Measurements from ENCODE around the gene SDC4. TPM values are rescaled to one million over a fixed set of nuclear protein-coding genes. Genes with fewer than 3 reads are reported as not detected.

SDC4 gene
- polyA plus RNA-seq, 1 donor (not counting 4 experiments of a cell fraction or from before 2014, with no cell fraction given): 114 TPM

DNA sequence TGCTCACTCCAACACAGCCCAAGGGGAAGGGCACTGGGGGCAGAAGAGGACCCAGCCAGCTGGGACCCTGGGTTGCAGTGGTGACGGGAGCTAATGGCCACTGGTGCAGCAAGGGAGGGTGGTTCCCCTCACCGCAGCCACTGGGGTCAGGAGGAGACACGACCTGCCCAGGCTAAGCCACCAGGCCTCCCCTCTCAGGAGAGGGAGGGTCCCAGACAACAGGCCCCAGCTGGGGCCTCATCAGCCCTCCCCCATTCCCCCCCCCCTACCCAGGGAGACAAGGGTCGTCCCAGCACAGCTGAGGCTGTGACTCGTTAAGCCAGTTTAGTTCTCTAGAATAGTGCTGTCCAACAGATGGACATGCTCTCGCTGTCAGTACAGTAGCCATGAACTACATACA is 22.9 kb downstream of the SDC4 start:
- FAIRE-seq: no peak

DNA sequence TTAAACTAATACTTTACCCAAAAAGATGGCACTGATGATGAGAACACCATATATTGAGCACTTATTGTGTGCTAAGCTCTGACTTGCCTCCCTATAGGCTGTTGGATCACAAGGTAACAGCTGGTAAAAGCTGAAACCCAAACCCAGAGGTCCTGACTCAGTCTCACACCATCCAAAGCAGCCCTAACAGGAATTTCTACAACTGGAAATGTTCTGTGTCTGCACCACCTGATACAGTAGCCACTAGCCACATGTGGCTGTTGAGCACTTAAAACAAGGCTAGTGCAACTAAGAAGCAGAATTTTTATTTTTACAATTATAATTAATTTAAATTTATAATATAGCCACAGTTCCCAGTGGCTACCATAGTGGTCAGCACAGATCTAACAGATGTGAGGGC is 24.5 kb downstream of the SDC4 start:
- no peak overlapping the region for H3K27ac ChIP-seq (ENCODE audit: control insufficient read depth, insufficient read depth, low read length)
- no peaks in the 10 kb centered on the region for H3K9me1 ChIP-seq (ENCODE audit: control insufficient read depth, extremely low read depth, insufficient read depth, low read length)
- H3K27me3 ChIP-seq (ENCODE audit: control insufficient read depth, extremely low read depth, insufficient read depth, low read length): no peaks in the 10 kb centered on the region
- dilution Hi-C loops (cut with MboI; ENCODE audit: extremely low pct_ligation_motif_present, low sequenced_read_pairs): no loop called here
- peaks cover 4% of the 10 kb centered on the region for H3K4me1 ChIP-seq (ENCODE audit: control insufficient read depth, extremely low read depth, insufficient read depth, low read length)
- no peak overlapping the region for H3K4me2 ChIP-seq (ENCODE audit: control insufficient read depth, extremely low read depth, insufficient read depth, low read depth, low read length)
- H3K79me2 ChIP-seq (ENCODE audit: control insufficient read depth, insufficient read depth, low read length): no peaks in the 10 kb centered on the region
- H3K9me3 ChIP-seq (ENCODE audit: control insufficient read depth, low read depth, low read length): no peaks in the 10 kb centered on the region
- H4K20me1 ChIP-seq (ENCODE audit: control insufficient read depth, extremely low read depth, insufficient read depth, low read length): peaks cover 2% of the 10 kb centered on the region
- peaks cover 17 to 22% of the 10 kb centered on the region in 2 experiments for H3K36me3 ChIP-seq (ENCODE audit: control insufficient read depth in 2 of 2, extremely low read depth in 1 of 2, insufficient read depth in 2 of 2, low read length in 2 of 2)
- DNase-seq (ENCODE audit: low read depth, low spot score) (no peak), FAIRE-seq (no peak)
- no peak for TF ChIP-seq EZH2 (IDR thresholded peaks at IDR 0.05; ENCODE audit: low read length)
- TF ChIP-seq, protein P1, sequence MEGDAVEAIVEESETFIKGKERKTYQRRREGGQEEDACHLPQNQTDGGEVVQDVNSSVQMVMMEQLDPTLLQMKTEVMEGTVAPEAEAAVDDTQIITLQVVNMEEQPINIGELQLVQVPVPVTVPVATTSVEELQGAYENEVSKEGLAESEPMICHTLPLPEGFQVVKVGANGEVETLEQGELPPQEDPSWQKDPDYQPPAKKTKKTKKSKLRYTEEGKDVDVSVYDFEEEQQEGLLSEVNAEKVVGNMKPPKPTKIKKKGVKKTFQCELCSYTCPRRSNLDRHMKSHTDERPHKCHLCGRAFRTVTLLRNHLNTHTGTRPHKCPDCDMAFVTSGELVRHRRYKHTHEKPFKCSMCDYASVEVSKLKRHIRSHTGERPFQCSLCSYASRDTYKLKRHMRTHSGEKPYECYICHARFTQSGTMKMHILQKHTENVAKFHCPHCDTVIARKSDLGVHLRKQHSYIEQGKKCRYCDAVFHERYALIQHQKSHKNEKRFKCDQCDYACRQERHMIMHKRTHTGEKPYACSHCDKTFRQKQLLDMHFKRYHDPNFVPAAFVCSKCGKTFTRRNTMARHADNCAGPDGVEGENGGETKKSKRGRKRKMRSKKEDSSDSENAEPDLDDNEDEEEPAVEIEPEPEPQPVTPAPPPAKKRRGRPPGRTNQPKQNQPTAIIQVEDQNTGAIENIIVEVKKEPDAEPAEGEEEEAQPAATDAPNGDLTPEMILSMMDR (optimal IDR thresholded peaks at IDR 0.05 in 1 of 3, IDR thresholded peaks at IDR 0.05 in 1 of 3, conservative IDR thresholded peaks at IDR 0.05 in 1 of 3; ENCODE audit: extremely low read depth in 1 of 3, insufficient read depth in 2 of 3, low read length in 3 of 3): no peak
- no peak overlapping the region for H3K9ac ChIP-seq (ENCODE audit: control insufficient read depth, extremely low read depth, insufficient read depth, low read length)
- H3K4me3 ChIP-seq (ENCODE audit: control insufficient read depth in 2 of 3, extremely low read depth in 1 of 3, insufficient read depth in 2 of 3, low read depth in 1 of 3, low read length in 3 of 3): no peak overlapping the region
- no peak overlapping the region for H2AFZ ChIP-seq (ENCODE audit: control insufficient read depth, low read length)

More for the DNA sequence above, 22.9 kb downstream of the SDC4 start:
- Histone ChIP-seq H3K4me1 (ENCODE audit: control insufficient read depth, extremely low read depth, insufficient read depth, low read length) (no peaks in the 10 kb centered on the region), H2AFZ (ENCODE audit: control insufficient read depth, low read length) (no peak overlapping the region), H3K4me3 (ENCODE audit: control insufficient read depth in 2 of 3, extremely low read depth in 1 of 3, insufficient read depth in 2 of 3, low read depth in 1 of 3, low read length in 3 of 3) (no peak overlapping the region), H3K9me1 (ENCODE audit: control insufficient read depth, extremely low read depth, insufficient read depth, low read length) (no peaks in the 10 kb centered on the region), H4K20me1 (ENCODE audit: control insufficient read depth, extremely low read depth, insufficient read depth, low read length) (peaks cover 2% of the 10 kb centered on the region), H3K9me3 (ENCODE audit: control insufficient read depth, low read depth, low read length) (no peaks in the 10 kb centered on the region), H3K9ac (ENCODE audit: control insufficient read depth, extremely low read depth, insufficient read depth, low read length) (no peak overlapping the region), H3K4me2 (ENCODE audit: control insufficient read depth, extremely low read depth, insufficient read depth, low read depth, low read length) (no peak overlapping the region), H3K79me2 (ENCODE audit: control insufficient read depth, insufficient read depth, low read length) (no peaks in the 10 kb centered on the region), H3K27me3 (ENCODE audit: control insufficient read depth, extremely low read depth, insufficient read depth, low read length) (no peaks in the 10 kb centered on the region), H3K36me3 (ENCODE audit: control insufficient read depth in 2 of 2, extremely low read depth in 1 of 2, insufficient read depth in 2 of 2, low read length in 2 of 2) (peaks cover 31 to 33% of the 10 kb centered on the region in 2 experiments), H3K27ac (ENCODE audit: control insufficient read depth, insufficient read depth, low read length) (no peak overlapping the region)
- DNase-seq (ENCODE audit: low read depth, low spot score): no peak
- dilution Hi-C loops (cut with MboI; ENCODE audit: extremely low pct_ligation_motif_present, low sequenced_read_pairs): no loop called here
- TF ChIP-seq, protein P1 (optimal IDR thresholded peaks at IDR 0.05 in 1 of 3, IDR thresholded peaks at IDR 0.05 in 1 of 3, conservative IDR thresholded peaks at IDR 0.05 in 1 of 3; ENCODE audit: extremely low read depth in 1 of 3, insufficient read depth in 2 of 3, low read length in 3 of 3): no peak
- TF ChIP-seq EZH2 (IDR thresholded peaks at IDR 0.05; ENCODE audit: low read length): no peak
